Measurements from ENCODE around the gene GNAZ.
"Not testable (repeated sequence)": the region's sequence is repeated elsewhere in the genome, so short reads cannot be mapped to it uniquely, and the experiment has no call there.

The GNAZ gene

DNA sequence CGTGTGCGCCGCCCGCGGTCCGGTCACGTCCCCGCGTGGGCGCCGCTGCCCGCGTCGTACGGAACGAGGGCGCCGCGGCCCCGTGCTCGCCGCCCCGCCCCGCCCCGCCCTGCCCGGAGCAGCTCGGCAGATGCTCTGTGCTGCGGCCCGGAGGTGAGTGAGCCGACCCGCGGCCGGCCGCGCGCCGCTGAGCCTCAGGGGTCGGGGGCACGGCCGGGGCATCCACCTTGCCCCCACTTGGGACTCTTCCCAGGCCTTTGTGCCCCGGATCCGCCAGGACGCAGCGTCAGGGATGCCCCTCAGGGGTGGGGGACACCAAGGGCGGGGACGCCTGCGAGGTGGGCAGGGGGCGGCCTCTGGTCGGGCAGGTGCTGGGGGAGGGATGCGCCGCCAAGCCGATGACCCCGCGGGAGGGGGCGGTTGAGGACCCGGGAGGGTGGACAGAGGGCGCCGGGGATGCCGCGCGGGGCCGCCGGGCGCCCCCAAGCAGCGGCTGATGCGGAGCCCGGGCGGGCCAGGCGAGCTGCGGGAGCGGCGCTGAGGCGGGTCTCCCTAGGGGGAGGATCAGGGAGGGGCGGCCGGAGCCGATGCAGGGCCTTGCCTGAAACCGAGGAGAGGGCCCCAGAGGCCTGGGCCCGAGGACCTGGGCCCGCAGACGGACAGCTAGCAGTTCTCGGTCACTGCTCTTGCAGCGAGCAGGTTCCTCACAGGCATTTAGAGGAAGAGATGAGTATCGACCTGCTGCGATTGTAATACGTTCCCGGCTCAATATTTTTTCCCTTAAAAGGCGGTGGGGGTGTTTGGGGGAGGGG, at the start of gene GNAZ:
Gene GNAZ, plus strand, starts transcription at position 102 of the 812 bp plus-strand sequence. CDS start 25,177 bp downstream, outside the sequence.
- no peak for DNase-seq

- no peak for DNase-seq
Observed at GRCh38 chr22:23020659-23021293, 49.5 kb upstream of the GNAZ start.

DNA sequence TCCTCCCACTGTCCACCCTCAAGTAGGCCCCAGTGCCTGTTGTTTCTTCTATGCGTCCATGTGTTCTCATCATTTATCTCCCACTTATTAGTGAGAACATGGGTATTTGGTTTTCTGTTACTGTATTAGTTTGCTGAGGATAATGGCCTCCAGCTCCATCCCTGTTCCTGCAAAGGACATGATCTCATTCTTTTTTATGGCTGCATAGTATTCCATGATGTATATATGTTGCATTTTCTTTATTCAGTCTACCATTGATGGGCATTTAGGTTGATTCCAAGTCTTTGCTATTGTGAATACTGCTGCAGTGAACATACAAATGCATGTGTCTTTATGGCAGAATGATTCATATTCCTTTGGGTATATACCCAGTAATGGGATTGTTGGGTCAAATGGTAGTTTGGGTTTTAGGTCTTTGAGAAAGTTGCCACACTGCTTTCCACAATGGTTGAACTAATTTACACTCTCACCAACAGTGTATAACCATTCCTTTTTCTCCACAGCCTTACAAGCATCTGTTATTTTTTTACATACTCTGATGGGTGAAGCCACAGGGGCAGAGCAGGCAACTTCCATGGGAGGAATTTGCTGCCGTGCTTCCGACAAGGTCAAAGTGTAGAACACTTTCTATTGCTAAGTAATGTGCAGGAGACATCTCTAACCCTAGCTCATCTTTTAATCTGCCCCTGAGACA, 48.5 kb upstream of the GNAZ start:
- DNase-seq, result not testable (repeated sequence)

DNA sequence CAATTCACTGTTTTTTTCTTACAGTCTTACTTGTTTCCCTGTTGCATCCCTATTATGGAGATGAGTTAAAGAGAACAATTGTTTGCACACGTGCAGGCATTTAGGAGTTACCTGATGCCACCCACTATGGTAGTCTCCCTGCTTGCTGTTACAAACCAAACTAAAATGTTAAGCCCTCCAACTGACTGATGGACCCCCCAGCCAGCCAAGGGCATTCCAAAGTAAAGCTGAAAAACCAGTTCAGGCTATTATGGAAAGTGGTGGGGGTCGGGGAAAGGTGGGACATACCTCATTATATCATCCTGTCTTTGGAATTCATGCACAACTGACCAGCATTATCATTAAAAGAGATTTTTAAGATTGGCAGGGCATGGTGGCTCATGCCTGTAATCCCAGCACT, 47.0 kb upstream of the GNAZ start:
- DNase-seq, result no peak

DNA sequence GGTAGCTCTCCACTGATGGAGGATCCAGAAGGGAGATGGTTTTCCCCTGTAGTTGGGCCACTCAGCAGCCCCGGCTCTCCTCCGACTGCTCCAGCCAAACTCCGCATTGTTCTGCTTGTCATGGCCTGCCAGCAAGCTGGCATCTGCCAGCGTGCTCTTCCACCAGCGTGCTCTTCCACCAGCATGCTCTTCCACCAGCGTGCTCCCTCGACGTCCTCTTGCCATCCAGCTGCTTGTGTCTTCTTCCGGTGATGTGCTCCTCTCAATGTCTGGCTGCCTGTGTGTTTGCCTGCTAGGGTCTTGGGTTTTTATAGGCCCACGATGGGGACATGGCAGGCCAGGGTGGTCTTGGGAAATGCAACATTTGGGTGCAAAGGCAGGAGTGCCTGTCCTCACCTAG, 43.5 kb upstream of the GNAZ start:
- no peak for DNase-seq

GRCh38 chr22:23027849-23028248, 42.5 kb upstream of the GNAZ start:
- DNase-seq, result not testable (repeated sequence)

DNA sequence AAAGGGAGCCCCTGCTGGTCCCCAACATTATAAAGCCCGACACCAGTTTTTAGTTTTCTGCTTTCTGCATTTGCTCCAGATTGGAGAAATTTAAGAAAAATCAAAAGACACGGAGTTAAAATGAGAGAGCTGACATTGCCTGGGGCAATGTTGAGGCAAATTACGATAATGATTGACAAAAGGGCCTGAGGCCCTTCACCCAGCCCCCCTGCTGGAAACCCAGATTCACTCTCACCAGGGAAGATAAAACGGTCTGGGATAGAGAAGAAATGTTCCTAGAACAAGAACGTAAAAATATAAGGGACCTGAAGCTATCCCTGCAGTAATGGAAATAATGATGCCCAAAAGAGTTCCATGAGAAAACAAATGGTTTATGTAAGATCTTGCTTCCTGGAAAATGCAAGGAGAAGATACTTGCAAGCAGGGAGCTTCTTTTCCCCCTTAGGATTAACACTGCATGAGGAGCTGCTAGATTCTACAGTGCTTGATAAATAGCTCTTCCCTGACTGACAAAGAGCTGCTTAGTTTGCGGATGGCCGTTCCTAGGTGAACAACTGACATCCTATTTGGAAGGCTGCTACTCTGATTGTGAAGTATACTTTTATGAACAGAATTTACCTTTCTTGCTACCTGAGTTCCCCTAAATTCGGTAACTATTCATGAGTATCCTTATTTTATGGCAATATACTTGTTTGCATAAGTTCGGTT, 40.6 kb upstream of the GNAZ start:
- DNase-seq, result no peak

DNA sequence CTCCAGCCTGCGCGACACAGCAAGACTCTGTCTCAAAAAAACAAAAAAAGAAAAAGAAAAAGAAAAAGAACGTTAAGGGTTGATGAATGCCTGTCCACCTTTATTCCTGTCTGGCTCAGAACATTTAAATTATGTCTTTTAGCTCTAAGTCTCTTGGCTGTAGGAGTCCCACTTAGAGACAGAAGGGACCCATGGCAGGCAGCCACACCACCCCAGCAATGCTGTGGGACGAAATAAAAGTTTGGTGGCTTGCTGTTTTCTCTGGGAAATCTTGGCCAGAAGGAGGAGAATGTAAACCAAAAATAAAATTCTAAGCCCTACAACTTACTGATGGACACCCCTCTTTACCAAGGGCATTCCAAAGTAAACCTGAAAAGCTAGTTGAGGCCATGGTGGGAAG, 38.9 kb upstream of the GNAZ start:
- no peak for DNase-seq

GRCh38 chr22:23031786-23032185, 38.5 kb upstream of the GNAZ start:
- DNase-seq, result no peak

GRCh38 chr22:23032658-23033057, 37.7 kb upstream of the GNAZ start:
- DNase-seq, result no peak

DNA sequence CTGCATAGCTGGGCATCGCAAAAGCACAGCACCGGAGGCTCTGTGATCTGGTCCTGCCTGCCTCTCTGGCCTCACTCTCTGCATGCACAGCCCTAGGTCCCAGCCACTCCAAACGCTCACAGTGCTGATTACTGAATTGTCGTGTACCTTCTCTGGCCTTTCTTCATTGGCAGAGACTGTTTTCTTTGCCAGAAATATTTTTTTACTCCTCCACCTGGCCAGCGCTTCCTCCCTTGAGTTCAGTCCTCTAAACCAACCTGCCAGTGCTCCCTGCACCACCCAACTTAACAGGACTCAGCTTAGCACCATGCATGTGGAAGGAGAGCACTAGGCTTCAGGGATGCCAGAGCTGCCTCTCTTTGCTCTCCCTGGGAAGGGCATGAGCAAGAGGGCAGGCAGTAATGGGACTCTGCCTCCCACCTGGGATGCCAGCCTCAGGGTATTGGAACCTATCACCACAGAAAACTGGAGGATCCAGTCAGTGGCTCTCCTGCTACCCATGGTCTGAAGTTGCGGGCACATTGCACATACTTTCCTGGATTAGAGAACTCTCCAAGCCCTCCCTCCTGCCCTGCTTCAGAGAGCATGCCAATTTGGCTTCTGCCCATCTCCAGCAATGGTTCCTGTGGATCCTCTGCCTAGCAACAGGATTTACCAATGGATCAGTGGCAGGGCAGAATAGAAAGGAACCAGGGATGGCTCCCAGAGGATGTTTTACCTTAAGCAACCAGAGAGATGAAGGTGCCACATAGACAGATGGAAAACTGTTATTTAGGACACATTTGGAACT, 37.0 kb upstream of the GNAZ start:
- DNase-seq, result no peak

DNA sequence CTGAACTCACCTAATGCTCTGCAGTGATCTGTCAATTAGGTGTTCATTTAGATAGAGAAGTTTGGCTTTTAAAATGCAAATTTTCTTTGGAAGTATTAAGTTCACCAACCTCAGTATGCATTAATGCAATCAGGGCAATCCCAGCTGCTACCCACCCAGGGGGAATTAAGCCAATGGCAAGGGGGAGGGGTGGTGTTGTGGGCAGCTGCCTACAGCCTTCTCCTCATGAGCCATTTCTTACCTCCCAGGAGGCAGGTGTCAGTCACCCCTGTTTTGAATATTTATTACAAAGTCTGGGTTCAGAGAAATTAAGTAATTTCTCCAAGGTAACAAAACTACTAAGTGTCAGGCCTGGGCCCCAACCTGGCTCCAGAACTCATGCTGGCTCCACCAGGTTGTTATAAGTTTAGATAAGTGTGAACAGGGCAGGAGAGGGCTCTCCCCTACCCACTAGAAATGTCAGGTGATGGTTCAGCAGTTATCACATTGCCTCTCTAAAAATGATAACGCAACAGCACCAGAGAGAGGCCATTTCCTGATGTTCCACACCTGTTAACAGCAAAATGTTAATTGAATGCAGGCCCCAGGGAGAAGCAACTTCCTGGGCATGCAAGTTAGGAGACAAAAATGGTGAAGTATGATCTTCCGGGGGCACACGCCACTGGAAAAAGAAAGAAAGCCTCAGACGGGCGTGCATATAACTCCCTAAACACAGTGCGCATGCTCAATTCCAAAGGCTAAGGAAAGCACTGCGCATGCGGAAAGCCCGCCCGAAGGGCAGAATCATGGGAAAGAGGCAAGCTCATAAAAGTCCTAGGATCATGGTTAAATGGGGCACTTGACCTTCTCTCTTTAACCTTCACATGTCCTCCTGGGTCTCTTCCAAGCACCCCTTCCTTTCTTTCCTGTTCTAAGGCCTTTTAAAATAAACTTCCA, 35.4 kb upstream of the GNAZ start:
- no peak for DNase-seq

- no peak for DNase-seq
Observed at GRCh38 chr22:23035557-23036277, 34.6 kb upstream of the GNAZ start.

DNA sequence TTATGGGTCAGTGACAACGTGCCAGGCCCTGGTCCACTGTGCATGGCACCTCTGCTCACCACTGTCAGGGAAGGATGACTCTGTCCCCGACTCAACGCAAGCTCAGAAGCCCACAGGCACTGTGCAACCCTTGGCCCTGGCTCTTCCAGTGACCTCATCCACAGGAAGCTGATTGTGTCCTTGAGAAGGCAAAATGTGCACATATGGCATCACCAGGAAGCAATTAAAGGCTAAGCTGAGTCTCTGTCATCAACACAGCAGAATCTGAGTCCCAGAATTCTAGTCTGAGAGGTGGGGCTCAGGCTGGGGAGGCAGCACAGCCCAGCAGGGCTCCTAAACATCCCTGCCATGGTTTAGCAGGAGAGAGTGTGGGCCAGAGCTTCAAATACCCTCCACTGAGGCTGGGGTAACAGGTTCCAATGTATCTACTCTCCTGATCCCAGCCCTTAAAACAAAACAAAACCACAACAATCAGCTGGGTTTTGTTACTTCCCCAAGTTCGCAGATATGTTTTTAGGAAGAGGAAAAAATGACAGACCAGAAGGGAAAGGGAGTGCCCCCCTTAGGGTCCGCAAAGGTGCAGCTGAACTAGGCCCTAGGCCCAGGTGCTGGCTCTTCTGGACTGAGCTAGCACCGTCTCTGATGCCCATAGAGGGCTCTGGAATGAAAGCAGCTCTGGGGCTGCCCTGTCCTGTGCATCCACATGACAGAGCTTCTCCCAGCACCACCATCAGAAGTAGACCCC, 33.5 kb upstream of the GNAZ start:
- DNase-seq, result no peak

GRCh38 chr22:23037429-23038333, 32.6 kb upstream of the GNAZ start:
- DNase-seq, result no peak

DNA sequence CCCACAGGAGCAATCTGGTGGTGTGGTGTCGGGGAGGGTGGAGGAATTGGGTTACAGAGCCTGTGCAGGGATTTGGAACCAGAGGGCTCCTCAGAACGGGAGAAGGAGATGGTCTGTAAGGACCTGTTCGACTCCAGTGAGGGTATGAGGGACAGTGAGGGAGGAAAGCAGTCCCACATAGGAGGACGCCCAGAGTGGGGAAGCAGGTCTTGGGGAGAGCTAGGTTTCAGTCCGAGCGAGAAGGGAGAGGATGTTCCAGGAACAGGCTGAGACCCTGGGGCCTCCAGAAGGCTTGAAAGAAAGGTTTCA, 32.0 kb upstream of the GNAZ start:
- DNase-seq, result no peak

- no peak for DNase-seq
Observed at GRCh38 chr22:23038902-23039301, 31.4 kb upstream of the GNAZ start.

GRCh38 chr22:23042179-23042578, 28.1 kb upstream of the GNAZ start:
- no peak for DNase-seq

- DNase-seq, result no peak
Observed at GRCh38 chr22:23044570-23044969, 25.7 kb upstream of the GNAZ start.
